SK-N-SH (cell line): ENCODE measurements around the gene P2RX2. TPM values are rescaled to one million over a fixed set of nuclear protein-coding genes. Genes with fewer than 3 reads are reported as not detected.

Source experiments
- CTCF ChIA-PET: fragments of 300-600, 350-600 bp; formaldehyde crosslinking; extraction: SDS; loops from one replicate; lab custom pipeline; 2021; lab: Yijun Ruan, JAX
- POLR2A ChIA-PET: fragments of 350-600 bp; sonication (Branson Sonifier 250); formaldehyde crosslinking; extraction: SDS; loops from one replicate; lab custom pipeline; 2020; ENCODE audit warnings: antibody characterized with exemption, inconsistent platforms; lab: Yijun Ruan, JAX
- DNase-seq: peaks from one replicate; pipeline ENCODE4 v3.0.0; 2012
- H2AFZ ChIP-seq: fragments of 200-600 bp; sonication (generic); 2 replicates; pipeline ENCODE4 v1.8.1; 2016; ENCODE audit warnings: antibody characterized with exemption, mild to moderate bottlenecking, low read depth
- H3F3A ChIP-seq: fragments of 200-600 bp; sonication (generic); replicated peaks from 2 replicates; pipeline ENCODE3; 2016; ENCODE audit warnings: antibody characterized with exemption, mild to moderate bottlenecking; ENCODE audit not compliant: insufficient read depth
- H3K27ac ChIP-seq, 2 experiments: fragments of 200-500 bp in 1 of 2; fragments of 200-600 bp in 1 of 2; sonication (Bioruptor generic) in 1 of 2; sonication (generic), shearing (Covaris generic) in 1 of 2; 2 replicates each; pipeline versions ENCODE4 v1.5.1 to v1.6.1; 2014 to 2016; ENCODE audit warnings: low read depth in 2 of 2, inconsistent platforms in 1 of 2, low read length in 1 of 2, mild to moderate bottlenecking in 1 of 2, mixed read lengths in 1 of 2
- H3K27me3 ChIP-seq: fragments of 200-600 bp; sonication (generic), shearing (Covaris generic); 2 replicates; pipeline ENCODE4 v1.6.1; 2016; ENCODE audit warnings: mixed run types; ENCODE audit not compliant: insufficient read depth
- H3K36me3 ChIP-seq, 2 experiments: fragments of 200-500 bp in 1 of 2; fragments of 200-600 bp in 1 of 2; sonication (Bioruptor generic) in 1 of 2; sonication (generic) in 1 of 2; replicated peaks in 1 of 2; 2 replicates each; pipeline versions ENCODE3 to v1.5.1; 2014 to 2016; ENCODE audit warnings: low read length in 1 of 2, mild to moderate bottlenecking in 1 of 2; ENCODE audit not compliant: insufficient read depth in 2 of 2, control insufficient read depth in 1 of 2
- H3K4me1 ChIP-seq, 2 experiments: fragments of 200-500 bp in 1 of 2; fragments of 200-600 bp in 1 of 2; sonication (Bioruptor generic) in 1 of 2; sonication (generic), shearing (Covaris generic) in 1 of 2; 2 replicates each; pipeline versions ENCODE4 v1.5.1 to v1.6.1; 2014 to 2016; ENCODE audit warnings: low read depth in 1 of 2, low read length in 1 of 2, mixed run types in 1 of 2; ENCODE audit not compliant: insufficient read depth in 2 of 2, control insufficient read depth in 1 of 2
- H3K4me2 ChIP-seq: fragments of 200-600 bp; sonication (generic), shearing (Covaris generic); 2 replicates; pipeline ENCODE4 v1.6.1; 2017; ENCODE audit warnings: mixed run types
- H3K4me3 ChIP-seq, 2 experiments: fragments of 200-500 bp in 1 of 2; fragments of 200-600 bp in 1 of 2; sonication (Bioruptor generic) in 1 of 2; sonication (generic), shearing (Covaris generic) in 1 of 2; 2 replicates each; pipeline versions ENCODE4 v1.5.1 to v1.8.1; 2014 to 2016; ENCODE audit warnings: low read depth in 2 of 2, inconsistent platforms in 1 of 2, low read length in 1 of 2, mild to moderate bottlenecking in 1 of 2, mixed read lengths in 1 of 2, moderate library complexity in 1 of 2
- H3K79me2 ChIP-seq: fragments of 200-600 bp; sonication (generic); 2 replicates; pipeline ENCODE4 v1.8.1; 2017; ENCODE audit warnings: mild to moderate bottlenecking; ENCODE audit not compliant: insufficient read depth
- H3K9ac ChIP-seq: fragments of 200-600 bp; sonication (generic); 2 replicates; pipeline ENCODE4 v1.6.1; 2017; ENCODE audit warnings: mixed run types
- H3K9me2 ChIP-seq: fragments of 200-600 bp; sonication (generic); 2 replicates; pipeline ENCODE4 v1.6.1; 2017; ENCODE audit warnings: mixed run types
- H3K9me3 ChIP-seq: fragments of 200-600 bp; sonication (generic); 2 replicates; pipeline ENCODE4 v1.6.1; 2017; ENCODE audit warnings: mixed run types, mild to moderate bottlenecking, moderate library complexity
- H4K20me1 ChIP-seq: fragments of 200-600 bp; sonication (generic); 2 replicates; pipeline ENCODE4 v1.6.1; 2017; ENCODE audit warnings: mild to moderate bottlenecking, mixed run types; ENCODE audit not compliant: insufficient read depth
- ELF1 ChIP-seq: IDR thresholded peaks from 2 replicates; pipeline ENCODE4 v1.4.0; 2012
- EZH2phosphoT487 ChIP-seq: fragments of 200-600 bp; sonication (generic); IDR thresholded peaks from 2 replicates; pipeline ENCODE4 v1.6.1; 2017; ENCODE audit warnings: low read depth, mixed run types, mild to moderate bottlenecking, antibody characterized with exemption, moderate library complexity, borderline replicate concordance
- FOSL2 ChIP-seq: IDR thresholded peaks from 2 replicates; pipeline ENCODE4 v1.4.0; 2012; ENCODE audit warnings: low read depth, mild to moderate bottlenecking, moderate library complexity, borderline replicate concordance
- FOXM1 ChIP-seq: IDR thresholded peaks from 2 replicates; pipeline ENCODE4 v1.4.0; 2012; ENCODE audit warnings: low read depth, mild to moderate bottlenecking
- GATA2 ChIP-seq: sonication (generic); formaldehyde crosslinking; IDR thresholded peaks from 2 replicates; pipeline ENCODE4 v1.5.0; 2020; ENCODE audit warnings: mild to moderate bottlenecking, missing genetic modification reagents
- TAF1 ChIP-seq: IDR thresholded peaks from 2 replicates; pipeline ENCODE4 v1.6.1; 2012; ENCODE audit warnings: low read depth, mild to moderate bottlenecking, low read length, moderate library complexity, borderline replicate concordance
- TCF12 ChIP-seq: IDR thresholded peaks from 2 replicates; pipeline ENCODE4 v1.4.0; 2012
- TEAD4 ChIP-seq: IDR thresholded peaks from 2 replicates; pipeline ENCODE4 v1.4.0; 2012; ENCODE audit warnings: mild to moderate bottlenecking, borderline replicate concordance; ENCODE audit not compliant: insufficient read depth
- WGBS: methylation state at CpG from one replicate; pipeline ENCODE4 v1.1.6; 2017; ENCODE audit warnings: low lambda C conversion rate; 5-methylcytosine and 5-hydroxymethylcytosine counted together
- polyA plus RNA-seq, 3 experiments: library from polyadenylated mRNA; depleted of rRNA; stranded (reverse); fragments of >200 nt; gene quantifications; 2 replicates each; pipeline ENCODE4 v1.2.3, GENCODE V29; 2012
- TF ChIP-seq, protein P1 (sequence below): IDR thresholded peaks from 2 replicates; pipeline ENCODE4 v1.6.1; 2012; ENCODE audit warnings: mild to moderate bottlenecking, low read depth, low read length, moderate library complexity
- TF ChIP-seq, protein P2 (sequence below): fragments of 150-350 bp; IDR thresholded peaks from 2 replicates; pipeline ENCODE4 v1.6.1; 2016; ENCODE audit warnings: mild to moderate bottlenecking, low read depth, low read length
- TF ChIP-seq, protein P3 (sequence below): fragments of 150-350 bp; IDR thresholded peaks from 2 replicates; pipeline ENCODE4 v1.6.1; 2017; ENCODE audit warnings: antibody characterized with exemption, low read length, low read depth, borderline replicate concordance
- TF ChIP-seq, protein P4 (sequence below): IDR thresholded peaks from 2 replicates; pipeline ENCODE4 v1.4.0; 2012; ENCODE audit warnings: low read depth

The P2RX2 gene
- polyA plus RNA-seq, 1 of the 3 experiments (the other 2 are of a cell fraction), result 0.03 TPM

DNA sequence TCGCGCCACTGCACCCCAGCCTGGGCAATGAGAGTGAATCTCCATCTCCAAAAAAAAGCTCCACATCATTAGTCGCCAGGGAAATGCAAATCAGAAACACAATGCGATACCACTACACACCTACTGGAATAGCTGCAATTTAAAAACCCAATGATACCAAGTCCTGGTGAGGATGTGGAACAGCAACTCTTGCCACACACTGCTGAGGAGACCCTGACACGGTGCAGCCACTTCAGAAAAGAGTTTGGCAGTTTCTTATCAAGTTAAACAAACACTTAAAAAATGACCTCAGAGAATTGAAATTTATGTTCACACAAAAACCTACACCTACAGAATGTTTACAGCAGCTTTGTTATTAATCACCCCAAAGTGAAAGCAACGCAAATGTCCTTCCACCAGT lies 12.1 kb downstream of the P2RX2 start:
- DNase-seq, result no peak
- ChIA-PET POLR2A (no interaction called here), CTCF (interaction anchor here (1.2 to 4.5 kb wide), 2 partner anchors 24 to 216 kb away, joined by 3 to 18 read pairs; no protein-coding TSS in a partner anchor)
- Histone ChIP-seq H3K4me3 (no peak overlapping the region), H3K36me3 (peaks cover 0 to 26% of the 10 kb centered on the region in 2 experiments), H3K79me2 (no peaks in the 10 kb centered on the region), H3K9me3 (no peaks in the 10 kb centered on the region), H3F3A (no peaks in the 10 kb centered on the region), H2AFZ (no peak overlapping the region), H3K4me2 (no peak overlapping the region), H3K9me2 (no peaks in the 10 kb centered on the region), H3K27me3 (no peaks in the 10 kb centered on the region), H3K27ac (no peak overlapping the region), H3K9ac (no peak overlapping the region), H4K20me1 (no peaks in the 10 kb centered on the region), H3K4me1 (no peaks in the 10 kb centered on the region)
- 91% methylated on average over 6 of the region's 6 CpGs for WGBS
- TF ChIP-seq TEAD4 (no peak), FOXM1 (no peak), ELF1 (no peak), GATA2 (CRISPR knock-in tag) (no peak), EZH2phosphoT487 (no peak)
- TF ChIP-seq, protein P1, sequence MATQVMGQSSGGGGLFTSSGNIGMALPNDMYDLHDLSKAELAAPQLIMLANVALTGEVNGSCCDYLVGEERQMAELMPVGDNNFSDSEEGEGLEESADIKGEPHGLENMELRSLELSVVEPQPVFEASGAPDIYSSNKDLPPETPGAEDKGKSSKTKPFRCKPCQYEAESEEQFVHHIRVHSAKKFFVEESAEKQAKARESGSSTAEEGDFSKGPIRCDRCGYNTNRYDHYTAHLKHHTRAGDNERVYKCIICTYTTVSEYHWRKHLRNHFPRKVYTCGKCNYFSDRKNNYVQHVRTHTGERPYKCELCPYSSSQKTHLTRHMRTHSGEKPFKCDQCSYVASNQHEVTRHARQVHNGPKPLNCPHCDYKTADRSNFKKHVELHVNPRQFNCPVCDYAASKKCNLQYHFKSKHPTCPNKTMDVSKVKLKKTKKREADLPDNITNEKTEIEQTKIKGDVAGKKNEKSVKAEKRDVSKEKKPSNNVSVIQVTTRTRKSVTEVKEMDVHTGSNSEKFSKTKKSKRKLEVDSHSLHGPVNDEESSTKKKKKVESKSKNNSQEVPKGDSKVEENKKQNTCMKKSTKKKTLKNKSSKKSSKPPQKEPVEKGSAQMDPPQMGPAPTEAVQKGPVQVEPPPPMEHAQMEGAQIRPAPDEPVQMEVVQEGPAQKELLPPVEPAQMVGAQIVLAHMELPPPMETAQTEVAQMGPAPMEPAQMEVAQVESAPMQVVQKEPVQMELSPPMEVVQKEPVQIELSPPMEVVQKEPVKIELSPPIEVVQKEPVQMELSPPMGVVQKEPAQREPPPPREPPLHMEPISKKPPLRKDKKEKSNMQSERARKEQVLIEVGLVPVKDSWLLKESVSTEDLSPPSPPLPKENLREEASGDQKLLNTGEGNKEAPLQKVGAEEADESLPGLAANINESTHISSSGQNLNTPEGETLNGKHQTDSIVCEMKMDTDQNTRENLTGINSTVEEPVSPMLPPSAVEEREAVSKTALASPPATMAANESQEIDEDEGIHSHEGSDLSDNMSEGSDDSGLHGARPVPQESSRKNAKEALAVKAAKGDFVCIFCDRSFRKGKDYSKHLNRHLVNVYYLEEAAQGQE, result no peak
- TF ChIP-seq, protein P2, sequence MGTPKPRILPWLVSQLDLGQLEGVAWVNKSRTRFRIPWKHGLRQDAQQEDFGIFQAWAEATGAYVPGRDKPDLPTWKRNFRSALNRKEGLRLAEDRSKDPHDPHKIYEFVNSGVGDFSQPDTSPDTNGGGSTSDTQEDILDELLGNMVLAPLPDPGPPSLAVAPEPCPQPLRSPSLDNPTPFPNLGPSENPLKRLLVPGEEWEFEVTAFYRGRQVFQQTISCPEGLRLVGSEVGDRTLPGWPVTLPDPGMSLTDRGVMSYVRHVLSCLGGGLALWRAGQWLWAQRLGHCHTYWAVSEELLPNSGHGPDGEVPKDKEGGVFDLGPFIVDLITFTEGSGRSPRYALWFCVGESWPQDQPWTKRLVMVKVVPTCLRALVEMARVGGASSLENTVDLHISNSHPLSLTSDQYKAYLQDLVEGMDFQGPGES, result no peak
- TF ChIP-seq, protein P3, sequence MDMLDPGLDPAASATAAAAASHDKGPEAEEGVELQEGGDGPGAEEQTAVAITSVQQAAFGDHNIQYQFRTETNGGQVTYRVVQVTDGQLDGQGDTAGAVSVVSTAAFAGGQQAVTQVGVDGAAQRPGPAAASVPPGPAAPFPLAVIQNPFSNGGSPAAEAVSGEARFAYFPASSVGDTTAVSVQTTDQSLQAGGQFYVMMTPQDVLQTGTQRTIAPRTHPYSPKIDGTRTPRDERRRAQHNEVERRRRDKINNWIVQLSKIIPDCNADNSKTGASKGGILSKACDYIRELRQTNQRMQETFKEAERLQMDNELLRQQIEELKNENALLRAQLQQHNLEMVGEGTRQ, result no peak
- TF ChIP-seq, protein P4, sequence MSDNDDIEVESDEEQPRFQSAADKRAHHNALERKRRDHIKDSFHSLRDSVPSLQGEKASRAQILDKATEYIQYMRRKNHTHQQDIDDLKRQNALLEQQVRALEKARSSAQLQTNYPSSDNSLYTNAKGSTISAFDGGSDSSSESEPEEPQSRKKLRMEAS, result no peak
- TF ChIP-seq, all 33 proteins: peak for 0

DNA sequence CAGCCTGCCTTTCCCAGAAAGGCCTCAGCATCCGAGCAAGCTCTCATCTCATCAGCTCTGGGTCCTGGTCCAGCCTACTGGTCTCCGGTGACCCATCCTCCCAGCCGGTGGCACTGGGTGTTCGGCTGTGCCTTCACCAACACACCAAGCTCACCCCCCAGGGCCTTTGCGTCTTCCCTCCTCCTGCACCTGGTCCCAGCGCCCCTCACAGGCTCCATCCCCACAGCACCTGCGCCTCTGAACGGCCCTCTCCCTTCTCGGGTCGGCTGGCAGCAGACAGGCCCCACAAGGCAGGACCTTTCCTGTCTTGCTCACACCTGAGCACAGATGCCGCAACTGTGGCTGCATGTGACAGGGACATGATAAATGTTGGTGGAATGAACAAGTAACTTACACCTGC lies 13.1 kb downstream of the P2RX2 start:
- H3K27me3 ChIP-seq, result no peaks in the 10 kb centered on the region
- H3K9me2 ChIP-seq, result no peaks in the 10 kb centered on the region
- no peak overlapping the region for H3K4me2 ChIP-seq
- H2AFZ ChIP-seq, result no peak overlapping the region
- TF ChIP-seq, protein P4, result no peak
- no peak for TF ChIP-seq TCF12
- TF ChIP-seq EZH2phosphoT487, result no peak
- no peak for TF ChIP-seq FOSL2
- TF ChIP-seq, protein P2, result no peak
- TF ChIP-seq GATA2 (CRISPR knock-in tag), result no peak
- TF ChIP-seq TAF1, result no peak
- TF ChIP-seq, protein P3, result no peak
- no peaks in the 10 kb centered on the region for H3F3A ChIP-seq
- H3K9ac ChIP-seq, result no peak overlapping the region
- no peak for DNase-seq
- no peak overlapping the region for H3K27ac ChIP-seq
- no peaks in the 10 kb centered on the region for H3K79me2 ChIP-seq
- H3K4me1 ChIP-seq, result no peaks in the 10 kb centered on the region
- ChIA-PET POLR2A (no interaction called here), CTCF (interaction anchor here (4.5 kb wide), 1 partner anchor 217 kb away, joined by 18 read pairs; no protein-coding TSS in a partner anchor)
- no peak overlapping the region for H3K4me3 ChIP-seq
- 94% methylated on average over 9 of the region's 11 CpGs for WGBS
- H4K20me1 ChIP-seq, result no peaks in the 10 kb centered on the region
- H3K36me3 ChIP-seq, result peaks cover 0 to 28% of the 10 kb centered on the region in 2 experiments
- H3K9me3 ChIP-seq, result no peaks in the 10 kb centered on the region
